ENCODE data around the gene CYTH1.

- TF ChIP-seq, protein P1, sequence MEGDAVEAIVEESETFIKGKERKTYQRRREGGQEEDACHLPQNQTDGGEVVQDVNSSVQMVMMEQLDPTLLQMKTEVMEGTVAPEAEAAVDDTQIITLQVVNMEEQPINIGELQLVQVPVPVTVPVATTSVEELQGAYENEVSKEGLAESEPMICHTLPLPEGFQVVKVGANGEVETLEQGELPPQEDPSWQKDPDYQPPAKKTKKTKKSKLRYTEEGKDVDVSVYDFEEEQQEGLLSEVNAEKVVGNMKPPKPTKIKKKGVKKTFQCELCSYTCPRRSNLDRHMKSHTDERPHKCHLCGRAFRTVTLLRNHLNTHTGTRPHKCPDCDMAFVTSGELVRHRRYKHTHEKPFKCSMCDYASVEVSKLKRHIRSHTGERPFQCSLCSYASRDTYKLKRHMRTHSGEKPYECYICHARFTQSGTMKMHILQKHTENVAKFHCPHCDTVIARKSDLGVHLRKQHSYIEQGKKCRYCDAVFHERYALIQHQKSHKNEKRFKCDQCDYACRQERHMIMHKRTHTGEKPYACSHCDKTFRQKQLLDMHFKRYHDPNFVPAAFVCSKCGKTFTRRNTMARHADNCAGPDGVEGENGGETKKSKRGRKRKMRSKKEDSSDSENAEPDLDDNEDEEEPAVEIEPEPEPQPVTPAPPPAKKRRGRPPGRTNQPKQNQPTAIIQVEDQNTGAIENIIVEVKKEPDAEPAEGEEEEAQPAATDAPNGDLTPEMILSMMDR (IDR thresholded peaks at IDR 0.05) = no peak
- no peak for TF ChIP-seq POLR2A (IDR thresholded peaks at IDR 0.05)
Measured at GRCh38 chr17:78670850-78671725, 111.0 kb downstream of the CYTH1 start.
